Loucy (cell line): ENCODE results near the gene TICAM1.

Source experiments
- EZH2phosphoT487 ChIP-seq: fragments of 200-600 bp; IDR thresholded peaks from 2 replicates; pipeline ENCODE4 v1.6.1; 2018; ENCODE audit warnings: antibody characterized with exemption, mild to moderate bottlenecking, moderate library complexity, borderline replicate concordance
- TF ChIP-seq, protein P1 (sequence below): fragments of 200-600 bp; sonication (generic); conservative IDR thresholded peaks from 2 replicates; pipeline ENCODE4 v1.5.1; 2014; ENCODE audit warnings: mild to moderate bottlenecking, antibody characterized with exemption, low read length

DNA sequence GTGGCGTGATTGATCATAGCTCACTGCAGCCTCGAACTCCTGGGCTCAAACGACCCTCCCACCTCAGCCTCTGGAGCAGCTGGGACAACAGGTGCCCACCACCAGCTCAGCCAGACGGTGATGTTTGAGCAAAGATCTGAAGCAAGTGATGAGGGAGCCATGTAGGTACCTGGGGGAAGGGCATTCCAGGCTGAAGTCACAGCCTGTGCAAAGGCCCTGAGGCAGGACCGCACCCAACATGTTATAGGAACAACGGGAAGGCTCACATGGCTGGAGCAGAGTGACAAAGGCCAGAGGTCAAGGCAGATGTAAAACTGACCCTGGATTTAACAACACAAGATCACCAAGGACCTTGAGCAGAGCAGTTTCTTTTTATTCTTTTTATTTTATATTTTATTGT is 25.1 kb downstream of the TICAM1 start:
- TF ChIP-seq, protein P1, sequence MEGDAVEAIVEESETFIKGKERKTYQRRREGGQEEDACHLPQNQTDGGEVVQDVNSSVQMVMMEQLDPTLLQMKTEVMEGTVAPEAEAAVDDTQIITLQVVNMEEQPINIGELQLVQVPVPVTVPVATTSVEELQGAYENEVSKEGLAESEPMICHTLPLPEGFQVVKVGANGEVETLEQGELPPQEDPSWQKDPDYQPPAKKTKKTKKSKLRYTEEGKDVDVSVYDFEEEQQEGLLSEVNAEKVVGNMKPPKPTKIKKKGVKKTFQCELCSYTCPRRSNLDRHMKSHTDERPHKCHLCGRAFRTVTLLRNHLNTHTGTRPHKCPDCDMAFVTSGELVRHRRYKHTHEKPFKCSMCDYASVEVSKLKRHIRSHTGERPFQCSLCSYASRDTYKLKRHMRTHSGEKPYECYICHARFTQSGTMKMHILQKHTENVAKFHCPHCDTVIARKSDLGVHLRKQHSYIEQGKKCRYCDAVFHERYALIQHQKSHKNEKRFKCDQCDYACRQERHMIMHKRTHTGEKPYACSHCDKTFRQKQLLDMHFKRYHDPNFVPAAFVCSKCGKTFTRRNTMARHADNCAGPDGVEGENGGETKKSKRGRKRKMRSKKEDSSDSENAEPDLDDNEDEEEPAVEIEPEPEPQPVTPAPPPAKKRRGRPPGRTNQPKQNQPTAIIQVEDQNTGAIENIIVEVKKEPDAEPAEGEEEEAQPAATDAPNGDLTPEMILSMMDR = no peak
- TF ChIP-seq EZH2phosphoT487 = no peak
